COLO829 (cell line): ENCODE measurements around the gene ANO1.
A peak's percentile ranks its signal among the peaks of the same experiment; 100 is the strongest.
"Not testable (repeated sequence)": the region's sequence is repeated elsewhere in the genome, so short reads cannot be mapped to it uniquely, and the experiment has no call there.

Source experiments
- DNase-seq: peaks from one replicate; pipeline ENCODE4 v3.0.0; 2012; ENCODE audit warnings: low spot score

ANO1 gene

DNA sequence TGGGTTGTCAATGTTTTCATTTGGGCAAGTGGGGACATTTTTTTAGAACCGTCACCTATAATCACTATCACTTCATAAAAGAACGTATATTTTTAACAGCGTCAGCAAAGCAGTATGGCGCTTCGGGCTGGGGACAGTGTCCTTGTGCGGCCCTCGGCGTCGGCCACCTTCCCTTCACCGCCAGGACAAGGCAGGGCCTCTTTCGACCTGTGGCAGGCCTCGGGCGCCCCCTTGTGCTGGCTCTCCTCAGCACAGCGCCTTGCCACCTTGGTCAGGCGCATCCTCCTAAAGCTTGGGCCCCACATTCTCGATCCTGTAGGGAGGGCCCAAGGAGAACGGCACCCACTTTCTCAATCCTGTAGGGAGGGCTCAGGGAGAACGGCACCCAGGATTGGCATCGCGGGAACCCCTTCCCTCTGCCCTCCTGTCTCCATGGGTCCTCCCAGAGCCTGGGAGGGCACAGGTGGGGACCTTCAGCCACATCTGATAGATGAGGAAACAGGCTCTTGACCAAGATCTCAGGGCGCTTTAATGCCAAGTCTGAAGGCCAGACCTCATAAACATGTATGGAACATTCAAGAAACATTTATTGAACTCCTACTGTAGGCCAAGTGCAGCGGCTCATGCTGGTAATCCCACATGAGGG, 113.5 kb downstream of the ANO1 start:
- DNase-seq = peak; percentile 54

DNA sequence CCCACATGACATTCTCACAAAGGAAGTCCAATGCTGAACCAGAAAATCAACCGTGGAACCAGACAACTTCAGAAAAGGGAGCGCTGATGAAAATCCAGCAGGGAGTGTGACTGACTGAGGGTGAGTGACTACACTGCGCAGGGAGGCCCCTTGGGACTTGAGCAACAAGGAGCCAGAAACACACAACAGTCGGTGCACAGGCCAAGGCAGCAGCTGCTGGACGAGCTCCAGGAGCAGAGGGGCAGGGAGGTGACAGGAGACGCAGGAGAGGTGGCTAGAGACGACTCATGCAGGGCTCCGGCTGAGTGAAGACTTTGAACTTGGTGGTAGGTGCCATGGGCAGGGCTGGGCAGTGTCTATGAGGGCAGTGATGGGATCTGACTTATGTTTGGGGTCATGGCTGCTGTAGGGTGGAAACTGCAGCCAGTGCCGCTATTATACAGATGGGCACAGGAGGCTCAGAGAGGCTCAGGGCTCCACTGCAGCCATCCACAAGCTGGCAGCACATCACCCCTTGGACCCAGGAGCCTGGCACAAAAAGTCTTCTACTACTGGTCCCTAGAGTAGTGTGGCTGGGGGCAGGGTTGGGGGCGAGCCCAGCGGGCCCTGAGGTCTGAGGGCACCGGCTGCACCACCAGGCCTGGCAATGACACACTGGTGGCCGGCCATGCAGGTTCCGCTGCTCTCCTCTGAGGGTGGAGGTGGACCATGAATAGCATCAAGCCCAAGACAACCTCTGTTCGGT, 114.7 kb downstream of the ANO1 start:
- DNase-seq = no peak

DNA sequence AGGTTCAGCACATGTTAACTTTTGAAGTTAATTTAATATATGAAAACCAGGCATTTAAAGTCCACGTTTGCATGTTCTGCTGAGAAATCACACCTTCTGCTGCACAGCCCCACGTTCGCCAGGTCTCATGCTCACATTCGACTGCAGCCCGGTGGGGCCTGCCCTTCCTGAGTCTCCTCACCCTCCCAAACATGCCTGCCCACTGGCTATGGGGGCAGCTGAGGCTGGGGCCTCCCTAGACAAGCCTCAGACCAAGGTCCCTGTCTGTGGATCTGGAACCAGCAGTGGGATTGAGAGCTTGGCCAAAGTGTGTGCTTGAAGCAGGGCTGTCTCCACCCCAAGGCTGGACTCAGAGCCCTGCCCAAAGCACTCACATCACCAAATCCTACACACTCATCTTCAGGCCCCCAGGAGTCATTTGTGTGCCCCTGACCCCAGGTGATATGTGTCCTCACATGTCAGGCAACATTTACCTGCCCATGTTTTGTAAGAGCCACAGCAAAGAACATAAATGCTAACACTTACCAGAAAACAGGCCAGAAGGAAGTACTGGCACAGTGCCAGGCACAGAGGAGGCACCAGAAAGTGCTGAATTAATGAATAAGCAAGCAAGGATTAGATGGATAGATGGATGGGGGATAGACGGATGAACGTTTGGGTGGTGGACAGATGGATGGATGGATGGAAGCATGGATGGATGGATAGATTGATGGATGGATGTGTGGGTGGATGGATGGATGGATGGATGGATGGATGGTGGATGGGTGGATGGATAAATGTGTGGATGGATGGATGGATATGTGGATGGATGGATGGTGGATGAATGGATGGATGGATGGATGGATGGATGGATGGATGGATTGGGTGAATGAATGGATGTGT, 115.5 kb downstream of the ANO1 start:
- no peak for DNase-seq

DNA sequence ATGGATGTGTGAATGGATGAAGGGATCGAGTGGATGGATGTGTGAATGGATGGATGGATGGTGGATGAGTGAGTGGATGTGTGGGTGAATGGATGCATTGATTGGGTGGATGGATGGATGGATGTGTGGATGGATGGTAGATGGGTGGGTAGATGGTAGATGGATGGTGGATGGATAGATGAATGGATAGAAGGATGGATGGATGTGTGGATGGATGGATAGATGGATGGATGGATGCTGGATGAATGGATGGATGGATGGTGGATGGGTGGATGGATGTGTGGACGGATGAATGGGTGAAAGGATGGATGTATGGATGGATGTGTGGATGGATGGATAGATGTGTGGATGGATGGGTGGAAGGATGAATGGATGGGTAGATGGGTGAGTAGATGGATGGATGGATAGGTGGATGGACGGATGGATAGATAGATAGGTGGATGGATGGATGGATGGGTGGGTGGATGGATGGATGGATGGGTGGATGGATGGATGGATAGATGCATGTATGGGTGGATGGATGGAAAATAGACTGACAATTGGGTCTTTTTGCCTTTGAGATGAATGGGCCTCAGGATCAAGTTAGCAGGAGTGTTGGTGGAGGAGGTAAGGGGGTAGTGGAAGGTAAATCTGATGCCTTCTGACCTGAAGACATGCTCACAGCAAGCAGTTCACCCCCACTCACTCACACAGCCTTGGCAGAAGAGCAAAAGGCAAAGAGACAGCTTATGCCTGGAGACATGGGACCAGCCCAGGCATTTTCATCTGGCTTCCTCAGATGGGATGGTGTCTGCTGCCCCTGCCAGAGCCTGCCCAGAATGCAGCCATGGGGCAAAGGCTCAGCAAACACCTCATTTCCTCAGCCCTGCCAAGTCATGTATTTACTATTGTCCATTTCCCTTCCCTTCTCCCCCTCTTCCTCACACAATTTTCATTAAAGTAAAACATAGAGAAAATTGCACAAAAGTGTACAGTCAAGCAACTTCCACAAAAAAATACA, 117.0 kb downstream of the ANO1 start:
- no peak for DNase-seq

GRCh38 chr11:70200212-70200844, 122.2 kb downstream of the ANO1 start:
- no peak for DNase-seq

- not testable (repeated sequence) for DNase-seq
These were observed 122.9 kb downstream of the ANO1 start for GRCh38 chr11:70201047-70201446.

DNA sequence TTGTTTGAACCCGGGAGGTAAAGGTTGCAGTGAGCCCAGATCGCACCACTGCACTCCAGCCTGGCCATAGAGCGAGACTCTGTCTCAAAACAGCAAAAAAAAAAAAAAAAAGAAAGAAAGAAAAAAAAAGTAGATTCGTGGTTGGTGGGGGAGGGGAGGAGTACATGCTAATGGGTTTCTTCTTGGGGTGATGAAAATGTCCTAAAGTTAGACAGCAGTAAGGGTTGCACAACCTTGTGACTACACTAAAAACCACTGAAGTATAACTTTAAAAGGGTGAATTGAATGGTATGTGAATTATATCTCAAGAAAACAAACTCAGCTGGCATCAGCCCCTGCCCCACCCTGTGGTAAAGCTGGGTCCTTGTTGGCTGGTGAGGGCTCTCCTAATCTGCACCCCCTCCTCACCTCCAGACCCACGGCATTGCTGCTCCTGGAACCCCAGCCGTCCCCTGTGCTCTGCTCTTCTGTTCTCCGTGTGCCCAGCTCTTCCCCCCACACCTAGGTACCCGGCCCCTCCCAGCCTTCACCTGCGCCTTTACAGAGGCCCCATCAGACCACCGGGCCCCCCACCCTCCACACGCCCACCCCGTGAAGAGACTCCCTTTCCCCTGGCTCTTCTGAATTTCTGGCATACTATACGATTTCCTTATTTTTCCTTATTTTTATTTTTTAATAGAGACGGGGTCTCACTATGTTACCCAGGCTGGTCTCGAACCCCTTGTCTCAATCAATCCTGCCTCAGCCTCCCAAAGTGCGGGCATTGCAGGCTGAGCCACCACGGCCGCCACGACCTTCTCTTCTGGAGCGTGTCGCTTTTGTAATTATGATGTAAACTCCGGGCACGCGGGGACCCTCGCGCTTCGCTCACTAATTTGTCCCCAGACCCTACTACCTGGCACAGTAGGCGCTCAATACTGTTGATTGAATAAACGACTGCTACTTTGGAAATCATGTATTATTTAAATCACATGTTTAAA, 124.1 kb downstream of the ANO1 start:
- no peak for DNase-seq

DNA sequence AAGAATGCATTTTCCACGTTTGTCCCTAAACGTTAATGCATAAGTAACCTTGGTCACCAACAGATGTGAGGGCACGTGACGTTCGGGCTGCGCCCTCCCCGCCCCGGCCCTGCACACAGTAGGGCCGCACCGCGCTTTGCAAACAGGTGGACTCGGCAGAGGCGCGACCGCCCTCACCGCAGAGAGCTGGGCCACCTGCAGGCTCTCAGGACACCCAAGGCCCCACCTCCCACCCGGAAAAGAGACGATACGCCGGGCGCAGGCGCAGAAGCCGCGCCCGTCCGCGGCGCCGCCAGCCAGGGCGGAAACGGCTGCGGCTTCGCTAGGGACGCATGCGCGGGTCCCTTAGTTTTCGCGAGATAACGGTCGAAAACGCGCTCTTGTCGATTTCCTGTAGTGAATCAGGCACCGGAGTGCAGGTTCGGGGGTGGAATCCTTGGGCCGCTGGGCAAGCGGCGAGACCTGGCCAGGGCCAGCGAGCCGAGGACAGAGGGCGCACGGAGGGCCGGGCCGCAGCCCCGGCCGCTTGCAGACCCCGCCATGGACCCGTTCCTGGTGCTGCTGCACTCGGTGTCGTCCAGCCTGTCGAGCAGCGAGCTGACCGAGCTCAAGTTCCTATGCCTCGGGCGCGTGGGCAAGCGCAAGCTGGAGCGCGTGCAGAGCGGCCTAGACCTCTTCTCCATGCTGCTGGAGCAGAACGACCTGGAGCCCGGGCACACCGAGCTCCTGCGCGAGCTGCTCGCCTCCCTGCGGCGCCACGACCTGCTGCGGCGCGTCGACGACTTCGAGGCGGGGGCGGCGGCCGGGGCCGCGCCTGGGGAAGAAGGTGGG, 125.0 kb downstream of the ANO1 start, which contains the start of gene FADD:
FADD (plus strand) TSS at position 377 of the 831 bp plus-strand sequence; CDS start at position 541, 164 bp downstream.
- DNase-seq = peak; percentile 88

- peak; percentile 70 for DNase-seq
These were observed 125.8 kb downstream of the ANO1 start for GRCh38 chr11:70203751-70204465.

DNA sequence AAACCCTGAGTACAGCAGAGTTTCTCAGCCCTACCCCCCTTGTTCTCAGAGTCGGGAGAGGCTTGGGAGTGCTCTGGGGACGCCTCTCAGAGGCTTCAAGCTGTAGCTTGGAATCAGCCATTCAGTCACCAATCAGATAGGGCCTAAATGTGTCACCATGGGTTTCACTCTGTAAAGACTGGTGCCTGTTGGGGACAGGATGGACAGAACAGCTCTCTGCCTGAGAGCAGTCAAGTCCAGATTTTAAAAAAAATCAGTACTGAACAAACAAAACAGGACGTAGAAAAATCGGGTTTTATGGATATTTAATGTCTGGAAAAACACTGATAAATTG, 126.3 kb downstream of the ANO1 start:
- DNase-seq = no peak

DNA sequence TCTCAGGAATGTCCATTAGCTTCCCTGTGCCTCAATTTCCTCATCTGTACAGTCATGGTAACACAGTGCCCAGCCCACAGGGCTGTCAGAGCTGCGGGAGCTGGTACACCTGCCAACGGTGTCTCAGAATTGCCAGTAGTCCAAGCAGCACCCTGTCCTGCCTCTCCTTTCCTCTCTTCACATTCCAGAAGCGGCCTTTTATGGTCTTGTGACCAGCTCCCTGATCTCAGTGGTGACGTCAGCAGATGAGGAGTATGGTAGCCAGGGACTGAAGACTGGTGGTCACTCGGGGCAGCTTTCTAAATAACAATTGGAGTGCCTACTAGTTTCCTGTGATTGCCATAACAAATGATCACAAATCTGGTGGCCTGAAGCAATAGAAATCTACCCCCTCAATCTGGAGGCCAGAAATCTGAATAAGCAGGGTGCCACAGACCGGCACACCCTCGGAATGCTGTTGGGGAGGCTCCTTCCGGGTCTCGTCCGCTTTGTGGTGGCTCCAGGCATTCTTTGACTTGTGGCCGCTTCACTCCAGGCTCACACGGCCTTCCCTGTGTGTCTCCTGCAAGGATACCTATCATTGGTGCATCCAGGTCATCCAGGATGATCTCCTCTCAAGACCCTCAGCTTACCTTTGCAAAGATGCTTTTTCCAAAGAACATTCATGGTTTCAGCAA, 127.1 kb downstream of the ANO1 start:
- DNase-seq = no peak

DNA sequence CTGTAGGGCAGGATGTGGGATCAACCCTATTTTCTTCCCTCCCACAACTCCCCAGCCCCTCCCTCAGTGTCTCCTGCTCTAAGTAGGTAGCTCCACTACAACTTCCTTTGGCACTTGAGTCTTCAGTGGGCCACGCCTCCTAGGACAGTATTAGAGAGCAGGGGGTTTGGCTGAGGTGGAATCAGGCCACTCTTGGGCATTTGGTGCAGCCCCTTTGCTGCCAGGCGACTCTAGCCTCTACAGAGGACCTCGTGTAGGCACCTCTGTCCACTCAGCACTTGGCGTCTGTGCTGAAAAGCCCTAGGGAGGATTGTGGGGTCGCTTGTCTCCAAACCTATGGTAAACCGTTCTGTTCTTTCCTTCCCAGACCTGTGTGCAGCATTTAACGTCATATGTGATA, 127.6 kb downstream of the ANO1 start:
- no peak for DNase-seq

GRCh38 chr11:70206226-70206981, 128.3 kb downstream of the ANO1 start:
- no peak for DNase-seq

DNA sequence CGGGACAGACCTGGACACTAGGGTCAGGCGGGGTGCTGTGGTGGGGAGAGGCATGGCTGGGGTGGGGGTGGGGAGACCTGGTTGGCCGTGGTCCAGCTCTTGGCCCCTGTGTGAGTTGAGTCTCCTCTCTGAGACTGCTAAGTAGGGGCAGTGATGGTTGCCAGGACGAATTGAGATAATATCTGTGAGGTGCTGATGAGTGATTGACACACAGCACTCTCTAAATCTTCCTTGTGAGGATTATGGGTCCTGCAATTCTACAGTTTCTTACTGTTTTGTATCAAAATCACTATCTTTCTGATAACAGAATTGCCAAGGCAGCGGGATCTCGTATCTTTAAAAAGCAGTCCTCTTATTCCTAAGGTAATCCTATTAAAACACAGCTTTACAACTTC, 128.9 kb downstream of the ANO1 start:
- DNase-seq = no peak

GRCh38 chr11:70207531-70208131, 129.5 kb downstream of the ANO1 start:
- DNase-seq = no peak

DNA sequence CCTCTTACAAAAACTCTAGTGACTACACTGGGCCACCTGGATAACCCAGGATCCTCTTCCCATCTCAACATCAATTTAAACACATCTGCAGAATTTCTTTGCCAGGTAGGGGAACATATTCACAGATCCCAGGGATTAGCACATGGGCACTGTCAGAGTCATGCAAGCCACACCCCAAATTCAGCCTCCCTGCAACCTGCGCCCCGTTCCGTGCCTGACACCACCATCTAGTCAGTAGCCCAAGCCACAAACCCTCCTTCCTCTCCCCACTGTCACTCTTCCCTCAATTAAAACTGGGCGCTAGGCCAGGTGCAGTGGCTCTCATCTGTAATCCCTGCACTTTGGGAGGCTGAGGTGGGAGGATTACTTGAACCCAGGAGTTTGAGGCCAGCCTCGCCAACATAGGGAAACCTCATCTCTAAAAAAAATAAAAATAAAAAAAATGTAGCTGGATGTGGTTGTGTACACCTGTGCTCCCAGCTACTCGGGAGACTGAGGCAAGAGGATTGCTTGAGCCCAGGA, 131.3 kb downstream of the ANO1 start:
- DNase-seq = no peak
